Activated naive CD8-positive, alpha-beta T cell (primary cell): ENCODE measurements around the gene ZFYVE1.

ENCODE experiments used
- H3K27ac Mint-ChIP-seq: one replicate; pipeline ENCODE4 v1.8.0; 2021; ENCODE audit warnings: mixed read lengths
- H3K27me3 Mint-ChIP-seq: one replicate; pipeline ENCODE4 v1.8.0; 2021; ENCODE audit warnings: mixed read lengths
- H3K36me3 Mint-ChIP-seq: one replicate; pipeline ENCODE4 v1.8.0; 2021; ENCODE audit warnings: mixed read lengths
- H3K4me1 Mint-ChIP-seq: one replicate; pipeline ENCODE4 v1.8.0; 2021; ENCODE audit warnings: low read depth, mixed read lengths
- H3K4me3 Mint-ChIP-seq: one replicate; pipeline ENCODE4 v1.8.0; 2021; ENCODE audit warnings: mild to moderate bottlenecking, mixed read lengths
- H3K9me3 Mint-ChIP-seq: one replicate; pipeline ENCODE4 v1.8.0; 2021; ENCODE audit warnings: low read depth, mixed read lengths

Gene ZFYVE1

GRCh38 chr14:72926292-72927028 lies 100.4 kb downstream of the ZFYVE1 start, which contains the start of gene DCAF4:
DCAF4 (plus strand) TSS chr14:72926464; CDS start chr14:72937979, 11,515 bp downstream.
- Mint-ChIP-seq H3K4me3 (peak within 1 kb of the TSS; percentile 96), H3K27me3 (no peaks in the 10 kb centered on the region), H3K27ac (peak within 1 kb of the TSS; percentile 95), H3K9me3 (no peaks in the 10 kb centered on the region), H3K4me1 (peaks cover 15% of the 10 kb centered on the region), H3K36me3 (peaks cover 2% of the 10 kb centered on the region)

- Mint-ChIP-seq H3K27ac (peak overlapping the region; percentile 95), H3K36me3 (peaks cover 2% of the 10 kb centered on the region), H3K27me3 (peaks cover 4% of the 10 kb centered on the region), H3K4me3 (peak overlapping the region; percentile 96), H3K9me3 (no peaks in the 10 kb centered on the region), H3K4me1 (peaks cover 11% of the 10 kb centered on the region)
These were observed 101.1 kb downstream of the ZFYVE1 start for GRCh38 chr14:72925815-72926291.

- Mint-ChIP-seq H3K4me1 (peaks cover 8% of the 10 kb centered on the region), H3K27ac (peak overlapping the region; percentile 46)
These were observed 101.6 kb downstream of the ZFYVE1 start for GRCh38 chr14:72925171-72925759.

GRCh38 chr14:72924337-72924736 lies 102.6 kb downstream of the ZFYVE1 start:
- H3K4me1 Mint-ChIP-seq, result peaks cover 8% of the 10 kb centered on the region
- no peak overlapping the region for H3K27ac Mint-ChIP-seq
- H3K9me3 Mint-ChIP-seq, result no peaks in the 10 kb centered on the region
- H3K4me3 Mint-ChIP-seq, result peak overlapping the region; percentile 2
- no peaks in the 10 kb centered on the region for H3K36me3 Mint-ChIP-seq
- peaks cover 4% of the 10 kb centered on the region for H3K27me3 Mint-ChIP-seq

More at GRCh38 chr14:72925171-72925759, 101.6 kb downstream of the ZFYVE1 start:
- peak overlapping the region; percentile 96 for H3K4me3 Mint-ChIP-seq
- no peaks in the 10 kb centered on the region for H3K36me3 Mint-ChIP-seq
- H3K9me3 Mint-ChIP-seq, result no peaks in the 10 kb centered on the region
- peaks cover 4% of the 10 kb centered on the region for H3K27me3 Mint-ChIP-seq

- Mint-ChIP-seq H3K4me1 (peaks cover 4% of the 10 kb centered on the region), H3K27me3 (peaks cover 6% of the 10 kb centered on the region), H3K27ac (no peak overlapping the region), H3K4me3 (no peak overlapping the region), H3K36me3 (no peaks in the 10 kb centered on the region), H3K9me3 (no peaks in the 10 kb centered on the region)
These were observed 105.5 kb downstream of the ZFYVE1 start for GRCh38 chr14:72921396-72921795.

GRCh38 chr14:72920008-72920407 lies 106.9 kb downstream of the ZFYVE1 start:
- no peaks in the 10 kb centered on the region for H3K36me3 Mint-ChIP-seq
- H3K9me3 Mint-ChIP-seq, result no peaks in the 10 kb centered on the region
- H3K4me3 Mint-ChIP-seq, result no peak overlapping the region
- no peak overlapping the region for H3K27ac Mint-ChIP-seq
- H3K4me1 Mint-ChIP-seq, result no peaks in the 10 kb centered on the region
- peaks cover 6% of the 10 kb centered on the region for H3K27me3 Mint-ChIP-seq
